Measurements from ENCODE around the gene ITPK1. TPM values are rescaled to one million over a fixed set of nuclear protein-coding genes. Genes with fewer than 3 reads are reported as not detected.

ITPK1 gene
- total RNA-seq, 4 donors from 2014 or later = 43.9 to 56.1 (median 44.5) TPM

DNA sequence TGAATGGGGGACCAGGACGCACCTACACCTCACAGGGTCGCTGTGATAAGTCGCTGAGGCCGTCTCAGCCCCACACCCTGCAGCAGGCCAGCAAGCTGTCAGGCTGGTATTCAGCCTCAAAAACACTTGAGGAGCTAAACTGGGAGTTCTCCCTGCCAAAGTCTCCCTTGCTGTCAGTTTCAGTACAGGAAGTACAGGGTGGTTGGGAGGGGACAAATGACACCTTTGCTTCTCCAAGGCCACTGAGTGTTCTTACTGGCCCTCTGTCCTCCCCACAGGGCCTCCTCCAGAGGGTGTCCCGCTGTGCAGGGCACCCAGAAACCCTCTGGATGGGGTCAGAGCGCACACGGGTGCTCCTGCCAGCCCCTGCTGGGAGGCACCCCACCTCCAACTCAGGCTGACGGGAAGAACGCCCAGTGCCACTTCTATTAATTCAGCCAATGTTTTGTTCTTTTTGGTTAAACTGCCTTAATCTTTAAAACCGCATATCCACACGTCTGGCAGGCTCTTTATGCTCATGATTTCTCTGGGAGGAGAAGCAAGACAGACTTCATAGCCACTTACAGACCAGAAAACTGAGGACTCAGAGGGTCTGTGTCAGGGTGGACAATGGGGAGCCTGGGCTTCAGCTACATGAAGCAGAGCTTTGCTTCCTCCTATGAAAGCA lies 75.9 kb downstream of the ITPK1 start:
- Histone ChIP-seq H3K27me3 (no peaks in the 10 kb centered on the region), H3K27ac (peak overlapping the region; percentile 76 to 96 (median 90)), H3K4me1 (peaks cover 43 to 76% of the 10 kb centered on the region in 2 donors), H3K4me3 (replicated peaks in 1 of 3) (no peak overlapping the region), H3K36me3 (no peaks in the 10 kb centered on the region), H3K9me3 (no peaks in the 10 kb centered on the region)
- DNase-seq = peak; percentile 76 to 77
- intact Hi-C loops (cut with DNase I) = no loop called here
- WGBS, 2 donors = 47 to 50% methylated on average over 9 of the region's 11 CpGs
- TF ChIP-seq, protein P1, sequence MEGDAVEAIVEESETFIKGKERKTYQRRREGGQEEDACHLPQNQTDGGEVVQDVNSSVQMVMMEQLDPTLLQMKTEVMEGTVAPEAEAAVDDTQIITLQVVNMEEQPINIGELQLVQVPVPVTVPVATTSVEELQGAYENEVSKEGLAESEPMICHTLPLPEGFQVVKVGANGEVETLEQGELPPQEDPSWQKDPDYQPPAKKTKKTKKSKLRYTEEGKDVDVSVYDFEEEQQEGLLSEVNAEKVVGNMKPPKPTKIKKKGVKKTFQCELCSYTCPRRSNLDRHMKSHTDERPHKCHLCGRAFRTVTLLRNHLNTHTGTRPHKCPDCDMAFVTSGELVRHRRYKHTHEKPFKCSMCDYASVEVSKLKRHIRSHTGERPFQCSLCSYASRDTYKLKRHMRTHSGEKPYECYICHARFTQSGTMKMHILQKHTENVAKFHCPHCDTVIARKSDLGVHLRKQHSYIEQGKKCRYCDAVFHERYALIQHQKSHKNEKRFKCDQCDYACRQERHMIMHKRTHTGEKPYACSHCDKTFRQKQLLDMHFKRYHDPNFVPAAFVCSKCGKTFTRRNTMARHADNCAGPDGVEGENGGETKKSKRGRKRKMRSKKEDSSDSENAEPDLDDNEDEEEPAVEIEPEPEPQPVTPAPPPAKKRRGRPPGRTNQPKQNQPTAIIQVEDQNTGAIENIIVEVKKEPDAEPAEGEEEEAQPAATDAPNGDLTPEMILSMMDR (IDR thresholded peaks at IDR 0.05) = peak in 1 of 6 experiments; percentile 8
- peak in 1 of 2 donors; percentile 56 for TF ChIP-seq POLR2A (IDR thresholded peaks at IDR 0.05)

DNA sequence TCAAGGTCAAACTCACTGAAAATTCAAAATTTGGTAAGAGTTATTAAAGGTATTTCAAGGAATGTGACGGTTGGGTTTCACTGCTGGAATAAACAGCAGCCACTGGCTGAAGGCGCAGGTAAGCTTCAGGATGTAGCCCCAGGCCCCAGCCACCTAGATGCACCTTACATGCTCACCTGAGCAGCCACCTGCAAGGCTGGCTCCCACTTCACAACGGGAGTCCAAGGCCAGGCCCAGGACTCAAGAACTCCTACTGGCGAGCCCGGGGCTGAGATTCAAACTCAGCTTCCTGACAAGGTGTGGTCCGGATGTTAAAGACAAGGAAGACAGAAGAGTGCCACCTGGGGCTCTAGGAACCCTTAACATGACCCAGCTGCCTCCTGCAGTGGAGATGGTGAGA lies 78.4 kb downstream of the ITPK1 start:
- no peak for TF ChIP-seq POLR2A (IDR thresholded peaks at IDR 0.05)
- TF ChIP-seq, protein P1 (IDR thresholded peaks at IDR 0.05) = no peak
- intact Hi-C loops (cut with DNase I) = no loop called here
- no peaks in the 10 kb centered on the region for H3K36me3 ChIP-seq
- peaks cover 29 to 75% of the 10 kb centered on the region in 2 donors for H3K4me1 ChIP-seq
- no peak overlapping the region for H3K27ac ChIP-seq
- DNase-seq = no peak
- 78 to 93% methylated on average over 5 to 6 of the region's 6 CpGs for WGBS, 2 donors
- no peak overlapping the region for H3K4me3 ChIP-seq (replicated peaks in 1 of 3)
- H3K27me3 ChIP-seq = no peaks in the 10 kb centered on the region
- H3K9me3 ChIP-seq = no peaks in the 10 kb centered on the region

DNA sequence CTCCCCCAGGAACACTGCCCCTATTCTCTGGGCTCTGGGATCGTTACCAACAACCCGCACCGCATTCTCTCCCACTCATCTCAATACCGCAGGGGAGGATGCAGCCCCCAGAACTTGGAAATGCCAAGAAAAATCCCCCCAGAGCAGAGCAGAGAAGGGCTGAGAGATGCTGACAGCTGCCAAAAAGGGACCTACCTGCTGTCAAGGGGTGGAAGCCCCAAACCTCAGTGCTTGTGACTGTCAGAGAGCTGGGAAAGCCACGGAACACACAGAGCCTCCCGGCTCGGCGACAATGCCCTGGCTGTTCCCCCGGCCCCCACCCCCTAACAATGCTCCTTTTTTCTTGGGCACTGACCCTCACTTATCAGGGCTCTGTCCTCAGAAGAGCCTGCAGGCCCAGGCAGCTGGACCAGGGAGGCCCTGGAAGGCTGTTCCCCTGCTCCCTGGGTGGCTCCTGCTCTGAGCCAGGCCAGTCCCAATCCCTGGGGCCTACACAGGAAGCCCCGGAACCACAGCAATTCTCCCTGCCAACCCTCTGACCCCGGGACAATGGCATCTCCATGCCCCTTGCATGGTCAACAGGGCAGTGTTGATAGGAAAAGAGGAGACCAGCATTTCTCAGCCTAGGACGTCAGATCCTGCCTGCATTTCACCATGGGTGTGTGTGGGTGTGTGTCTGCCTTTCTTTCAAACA lies 78.9 kb downstream of the ITPK1 start:
- H3K36me3 ChIP-seq = no peaks in the 10 kb centered on the region
- peaks cover 29 to 75% of the 10 kb centered on the region in 2 donors for H3K4me1 ChIP-seq
- no peak for DNase-seq
- no peaks in the 10 kb centered on the region for H3K9me3 ChIP-seq
- no peaks in the 10 kb centered on the region for H3K27me3 ChIP-seq
- no peak overlapping the region for H3K27ac ChIP-seq
- H3K4me3 ChIP-seq (replicated peaks in 1 of 3) = no peak overlapping the region
- WGBS, 2 donors = 89 to 91% methylated on average over 10 to 12 of the region's 12 CpGs
- TF ChIP-seq, protein P1 (IDR thresholded peaks at IDR 0.05) = no peak
- TF ChIP-seq POLR2A (IDR thresholded peaks at IDR 0.05) = no peak
- intact Hi-C loops (cut with DNase I) = no loop called here

DNA sequence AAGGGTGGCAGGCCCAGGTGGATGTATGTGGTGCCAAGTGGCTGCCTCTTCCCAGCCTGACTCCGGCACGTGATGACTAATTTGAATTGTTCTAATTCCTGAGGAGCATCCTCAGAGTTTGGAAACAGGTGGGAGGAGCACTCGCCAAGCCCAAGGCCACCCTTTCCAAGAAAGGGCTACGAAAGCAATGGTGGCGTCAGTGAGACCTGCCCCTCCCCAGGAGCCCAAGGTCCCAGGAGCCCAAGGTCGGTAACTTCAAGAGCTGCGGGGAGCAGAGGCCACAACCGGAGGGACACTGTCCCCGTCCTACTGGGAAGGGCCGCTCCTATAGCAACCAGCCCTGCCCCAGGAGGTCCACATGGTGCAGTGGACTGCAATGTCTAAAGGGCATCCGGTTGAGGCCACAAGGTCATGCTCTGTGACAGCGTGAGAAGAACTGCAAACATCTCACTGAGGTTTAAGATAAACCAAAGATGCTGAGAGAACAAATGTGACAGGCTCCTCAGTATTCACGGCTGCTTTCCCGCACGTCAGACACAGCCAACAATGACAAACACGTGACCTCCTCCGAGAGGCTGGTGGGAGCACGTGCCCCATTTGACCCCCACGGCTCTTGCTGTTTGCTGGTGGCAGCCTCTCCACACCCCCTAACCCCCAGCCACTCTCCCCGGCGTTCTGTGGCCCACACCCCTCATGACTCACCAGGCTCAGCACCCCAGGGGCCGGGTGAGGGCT lies 79.6 kb downstream of the ITPK1 start:
- intact Hi-C loops (cut with DNase I) = no loop called here
- Histone ChIP-seq H3K36me3 (no peaks in the 10 kb centered on the region), H3K27me3 (no peaks in the 10 kb centered on the region), H3K9me3 (no peaks in the 10 kb centered on the region), H3K27ac (no peak overlapping the region), H3K4me3 (replicated peaks in 1 of 3) (no peak overlapping the region), H3K4me1 (peaks cover 23 to 73% of the 10 kb centered on the region in 2 donors)
- TF ChIP-seq, protein P1 (IDR thresholded peaks at IDR 0.05) = no peak
- no peak for TF ChIP-seq POLR2A (IDR thresholded peaks at IDR 0.05)
- no peak for DNase-seq
- WGBS, 2 donors = 84 to 87% methylated on average over 19 to 22 of the region's 22 CpGs

Data from thyroid gland (tissue), 4 donors.